ENCODE data around the gene SH3RF3. TPM values are rescaled to one million over a fixed set of nuclear protein-coding genes. Genes with fewer than 3 reads are reported as not detected.
A peak's percentile ranks its signal among the peaks of the same experiment; 100 is the strongest.

SH3RF3 gene
- total RNA-seq, 2 experiments from 2014 or later, result 1.9 to 2.3 TPM

- CTCF ChIA-PET, result interaction anchor here (4.8 kb wide), 1 partner anchor 384 kb away, joined by 63 read pairs; no protein-coding TSS in a partner anchor
- DNase-seq (peak; percentile 22), ATAC-seq (no peak)
- POLR2A ChIA-PET, result no interaction called here
- no peak overlapping the region for H3K27ac Mint-ChIP-seq
- no peaks in the 10 kb centered on the region for H3K9me3 Mint-ChIP-seq
- no peaks in the 10 kb centered on the region for H3K36me3 Mint-ChIP-seq (ENCODE audit: low read depth)
- no peak overlapping the region for H3K4me3 Mint-ChIP-seq
- no peak for TF ChIP-seq CTCF (IDR thresholded peaks at IDR 0.05)
- peaks cover 27% of the 10 kb centered on the region for H3K4me1 Mint-ChIP-seq (ENCODE audit: low read depth)
- intact Hi-C loops (cut with micrococcal nuclease), result no loop called here
- H3K27me3 Mint-ChIP-seq, result peaks cover 11% of the 10 kb centered on the region
Observed at GRCh38 chr2:109124982-109125592, 3.9 kb upstream of the SH3RF3 start.

- TF ChIP-seq CTCF (IDR thresholded peaks at IDR 0.05), result no peak
- ChIA-PET POLR2A (no interaction called here), CTCF (interaction anchor here (4.8 kb wide), 1 partner anchor 384 kb away, joined by 63 read pairs; no protein-coding TSS in a partner anchor)
- H3K27ac Mint-ChIP-seq, result peak overlapping the region; percentile 25
- peaks cover 31% of the 10 kb centered on the region for H3K4me1 Mint-ChIP-seq (ENCODE audit: low read depth)
- H3K36me3 Mint-ChIP-seq (ENCODE audit: low read depth), result no peaks in the 10 kb centered on the region
- no peak for DNase-seq
- no peaks in the 10 kb centered on the region for H3K9me3 Mint-ChIP-seq
- ATAC-seq, result no peak
- peaks cover 13% of the 10 kb centered on the region for H3K27me3 Mint-ChIP-seq
- intact Hi-C loops (cut with micrococcal nuclease), result no loop called here
- H3K4me3 Mint-ChIP-seq, result no peak overlapping the region
Observed at GRCh38 chr2:109125593-109126500, 3.2 kb upstream of the SH3RF3 start.

GRCh38 chr2:109126501-109126860 is 2.5 kb upstream of the SH3RF3 start:
- Mint-ChIP-seq H3K9me3 (no peaks in the 10 kb centered on the region), H3K27ac (no peak overlapping the region), H3K4me1 (ENCODE audit: low read depth) (peaks cover 35% of the 10 kb centered on the region), H3K36me3 (ENCODE audit: low read depth) (no peaks in the 10 kb centered on the region), H3K4me3 (no peak overlapping the region), H3K27me3 (peaks cover 16% of the 10 kb centered on the region)
- POLR2A ChIA-PET, result no interaction called here
- no peak for ATAC-seq
- CTCF ChIA-PET, result interaction anchor here (4.8 kb wide), 1 partner anchor 383 kb away, joined by 63 read pairs; no protein-coding TSS in a partner anchor
- intact Hi-C loops (cut with micrococcal nuclease), result no loop called here
- DNase-seq, result no peak
- TF ChIP-seq CTCF (IDR thresholded peaks at IDR 0.05), result no peak

GRCh38 chr2:109127556-109127955 is 1.4 kb upstream of the SH3RF3 start:
- no peak for ATAC-seq
- no peak for DNase-seq
- Mint-ChIP-seq H3K27ac (no peak overlapping the region), H3K4me1 (ENCODE audit: low read depth) (peaks cover 43% of the 10 kb centered on the region), H3K36me3 (ENCODE audit: low read depth) (no peaks in the 10 kb centered on the region), H3K9me3 (no peaks in the 10 kb centered on the region), H3K4me3 (peak overlapping the region; percentile 81), H3K27me3 (peaks cover 18% of the 10 kb centered on the region)
- intact Hi-C loops (cut with micrococcal nuclease), result no loop called here
- CTCF ChIA-PET, result interaction anchor here (0.5 to 4.8 kb wide), 4 partner anchors 8 to 382 kb away, joined by 3 to 63 read pairs (median 3); no protein-coding TSS in a partner anchor
- POLR2A ChIA-PET, result interaction anchor here (0.9 kb wide), 1 partner anchor 382 kb away, joined by 3 read pairs; no protein-coding TSS in a partner anchor
- no peak for TF ChIP-seq CTCF (IDR thresholded peaks at IDR 0.05)

All from activated CD8-positive, alpha-beta T cell treated with anti-CD3 and anti-CD28 coated beads for 36 hours (primary cell).